Kidney capillary endothelial cell (primary cell): ENCODE results near the gene ASB10.

Source experiments
- DNase-seq: peaks from one replicate; pipeline ENCODE4 v3.0.0-alpha.2; 2018; ENCODE audit warnings: low spot score

ASB10 gene, protein sequence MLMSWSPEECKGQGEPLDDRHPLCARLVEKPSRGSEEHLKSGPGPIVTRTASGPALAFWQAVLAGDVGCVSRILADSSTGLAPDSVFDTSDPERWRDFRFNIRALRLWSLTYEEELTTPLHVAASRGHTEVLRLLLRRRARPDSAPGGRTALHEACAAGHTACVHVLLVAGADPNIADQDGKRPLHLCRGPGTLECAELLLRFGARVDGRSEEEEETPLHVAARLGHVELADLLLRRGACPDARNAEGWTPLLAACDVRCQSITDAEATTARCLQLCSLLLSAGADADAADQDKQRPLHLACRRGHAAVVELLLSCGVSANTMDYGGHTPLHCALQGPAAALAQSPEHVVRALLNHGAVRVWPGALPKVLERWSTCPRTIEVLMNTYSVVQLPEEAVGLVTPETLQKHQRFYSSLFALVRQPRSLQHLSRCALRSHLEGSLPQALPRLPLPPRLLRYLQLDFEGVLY

DNA sequence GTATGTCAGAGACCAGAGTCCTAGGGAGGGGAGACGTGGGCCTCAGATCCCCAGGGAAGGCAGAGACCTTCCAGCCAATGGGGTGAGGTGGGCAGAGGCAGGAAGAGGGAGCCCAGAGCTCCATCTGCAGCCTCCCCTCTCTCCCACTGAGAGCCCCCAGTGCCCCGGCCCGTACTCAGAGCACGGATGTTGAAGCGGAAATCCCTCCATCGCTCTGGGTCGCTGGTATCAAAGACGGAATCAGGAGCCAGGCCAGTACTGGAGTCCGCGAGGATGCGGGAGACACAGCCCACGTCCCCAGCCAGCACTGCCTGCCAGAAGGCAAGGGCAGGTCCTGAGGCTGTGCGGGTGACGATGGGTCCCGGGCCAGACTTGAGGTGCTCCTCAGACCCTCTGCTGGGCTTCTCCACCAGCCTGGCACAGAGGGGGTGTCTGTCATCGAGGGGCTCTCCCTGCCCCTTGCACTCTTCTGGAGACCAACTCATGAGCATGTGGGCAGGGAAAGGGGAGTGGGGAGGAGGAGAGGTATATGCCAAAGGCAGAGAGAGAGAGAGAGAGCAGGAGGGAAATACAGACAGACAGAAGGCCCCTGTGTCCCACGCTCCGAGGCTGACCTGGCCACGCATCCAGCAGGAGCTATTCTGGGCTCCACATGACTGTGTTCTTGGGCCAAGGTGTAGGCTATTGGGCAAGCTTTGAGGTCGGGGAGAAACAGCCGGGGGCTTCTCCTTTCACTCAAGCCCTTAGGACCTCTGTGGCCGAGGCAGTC is at the start of gene ASB10:
TSS of gene ASB10 (minus strand) at position 611 of the 769 bp plus-strand sequence. CDS start at position 491, 120 bp downstream.
- DNase-seq, result no peak

DNA sequence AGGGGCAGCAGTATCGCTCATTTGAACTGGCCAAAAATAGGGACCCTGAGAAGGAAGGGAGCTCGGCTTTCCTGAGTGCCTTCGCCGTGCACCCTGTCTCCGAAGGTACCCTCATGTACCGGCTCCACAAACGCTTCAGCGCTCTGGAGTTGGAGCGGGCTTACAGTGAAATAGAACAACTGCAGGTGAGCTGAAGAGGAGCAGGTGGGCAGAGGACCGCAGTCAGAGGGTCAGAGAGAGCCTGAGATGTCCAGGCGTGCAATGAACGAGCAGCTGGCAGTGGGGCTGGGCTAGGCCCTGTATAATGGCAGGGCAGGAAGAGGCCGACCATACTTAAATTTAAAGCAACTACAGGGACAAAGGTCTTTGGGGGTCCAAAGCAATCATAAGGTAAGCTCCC is 49.4 kb upstream of the ASB10 start:
- DNase-seq, result no peak

DNA sequence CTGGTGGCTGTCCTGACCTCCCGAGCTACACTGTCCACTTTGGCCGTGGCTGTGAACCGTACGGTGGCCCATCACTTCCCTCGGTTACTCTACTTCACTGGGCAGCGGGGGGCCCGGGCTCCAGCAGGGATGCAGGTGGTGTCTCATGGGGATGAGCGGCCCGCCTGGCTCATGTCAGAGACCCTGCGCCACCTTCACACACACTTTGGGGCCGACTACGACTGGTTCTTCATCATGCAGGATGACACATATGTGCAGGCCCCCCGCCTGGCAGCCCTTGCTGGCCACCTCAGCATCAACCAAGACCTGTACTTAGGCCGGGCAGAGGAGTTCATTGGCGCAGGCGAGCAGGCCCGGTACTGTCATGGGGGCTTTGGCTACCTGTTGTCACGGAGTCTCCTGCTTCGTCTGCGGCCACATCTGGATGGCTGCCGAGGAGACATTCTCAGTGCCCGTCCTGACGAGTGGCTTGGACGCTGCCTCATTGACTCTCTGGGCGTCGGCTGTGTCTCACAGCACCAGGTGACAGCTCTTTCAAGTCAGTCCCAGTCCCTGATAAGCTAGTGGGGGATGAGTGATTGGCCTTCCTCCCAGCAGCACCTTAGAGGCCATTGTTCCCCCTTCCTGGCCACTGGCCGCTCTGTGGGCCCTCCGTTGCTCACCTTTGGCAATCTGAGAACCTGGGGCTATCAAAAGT is 48.2 kb upstream of the ASB10 start:
- DNase-seq, result no peak

DNA sequence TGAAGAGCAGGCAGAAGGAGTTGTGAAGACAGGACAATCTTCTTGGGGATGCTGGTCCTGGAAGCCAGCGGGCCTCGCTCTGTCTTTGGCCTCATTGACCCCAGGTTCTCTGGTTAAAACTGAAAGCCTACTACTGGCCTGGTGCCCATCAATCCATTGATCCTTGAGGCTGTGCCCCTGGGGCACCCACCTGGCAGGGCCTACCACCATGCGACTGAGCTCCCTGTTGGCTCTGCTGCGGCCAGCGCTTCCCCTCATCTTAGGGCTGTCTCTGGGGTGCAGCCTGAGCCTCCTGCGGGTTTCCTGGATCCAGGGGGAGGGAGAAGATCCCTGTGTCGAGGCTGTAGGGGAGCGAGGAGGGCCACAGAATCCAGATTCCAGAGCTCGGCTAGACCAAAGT is 46.8 kb upstream of the ASB10 start:
- DNase-seq, result no peak

DNA sequence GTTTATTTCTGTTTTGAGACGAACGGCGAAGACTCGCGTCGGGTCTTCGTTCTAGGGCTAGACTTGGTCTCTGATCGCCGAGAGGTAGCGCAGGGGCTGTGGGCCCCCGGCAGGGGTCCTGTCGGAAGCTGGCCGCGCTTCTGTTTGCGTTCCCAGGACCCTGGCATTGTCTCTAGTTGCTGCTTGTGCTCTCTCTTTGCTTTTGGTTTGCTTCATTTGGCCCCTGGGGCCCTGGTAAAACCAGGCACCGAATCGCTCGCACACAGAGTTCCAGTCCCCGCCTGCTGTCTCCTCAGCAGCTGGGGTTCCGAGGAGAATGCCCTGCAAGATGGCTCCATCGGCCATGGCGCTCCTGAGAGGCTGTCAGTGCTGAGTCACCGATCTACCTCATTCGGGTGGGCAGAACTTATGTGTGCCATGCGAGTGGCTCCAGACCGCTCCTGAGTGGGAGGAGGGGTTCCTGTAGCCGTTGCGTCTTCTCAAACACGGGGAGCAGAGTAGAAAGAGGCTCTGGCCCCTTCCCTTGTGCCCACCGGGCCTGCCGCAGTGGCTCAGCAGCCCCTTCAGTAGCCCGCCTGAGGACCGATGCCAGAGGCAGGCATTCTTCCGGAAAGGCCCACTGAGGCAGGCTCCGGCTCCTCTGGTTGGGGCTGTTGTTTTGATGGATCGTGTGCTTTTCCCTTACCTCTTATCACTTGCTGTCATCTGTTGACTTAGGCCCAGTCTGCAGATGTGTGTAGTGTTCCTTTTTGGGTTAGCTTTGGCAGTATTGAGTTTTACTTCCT is 46.1 kb upstream of the ASB10 start:
- peak; percentile 81 for DNase-seq

DNA sequence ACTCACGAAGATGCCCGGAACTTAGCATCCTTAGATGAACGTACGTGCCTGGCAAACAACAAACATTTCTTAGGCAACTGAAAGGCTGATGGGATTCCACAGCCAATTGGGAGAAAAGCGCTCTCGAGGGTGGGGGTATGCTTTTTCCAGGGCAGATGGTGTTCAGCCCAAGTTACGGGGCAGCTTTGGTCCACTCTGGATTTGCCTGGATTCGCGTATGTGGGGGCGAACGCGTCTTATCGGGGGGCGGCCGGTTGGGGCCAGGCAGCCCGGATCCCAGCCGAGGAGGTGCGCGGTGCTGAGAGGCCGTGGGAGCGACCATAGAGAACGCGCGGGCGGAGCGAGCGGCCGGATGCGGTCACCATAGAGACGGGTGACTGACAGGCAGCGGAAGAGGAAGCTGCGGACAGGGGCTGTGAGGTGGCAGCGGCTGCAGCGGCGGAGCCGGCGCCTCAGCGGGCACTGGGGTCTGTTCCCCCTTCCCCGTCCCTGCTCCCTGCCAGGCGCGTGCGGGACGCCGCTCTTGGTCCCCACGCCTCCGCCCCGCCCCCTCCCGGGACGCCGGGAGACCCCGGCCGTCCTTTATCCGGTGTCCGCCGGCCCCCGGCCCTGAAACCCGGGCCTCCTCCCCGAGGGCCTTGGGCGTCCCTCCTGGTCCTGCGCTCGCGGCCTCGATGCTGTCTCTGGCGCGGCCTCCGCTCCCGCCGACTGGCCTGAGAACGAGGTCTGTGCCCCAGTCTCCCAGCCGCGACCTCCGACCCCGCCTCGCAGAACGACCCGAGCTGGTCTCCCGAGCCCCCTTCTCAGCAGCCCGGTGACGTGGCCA is 45.3 kb upstream of the ASB10 start, which contains the start of gene CHPF2:
TSS of gene CHPF2 (plus strand) at position 393 of the 826 bp plus-strand sequence. CDS start 1,529 bp downstream, outside the sequence.
- peak; percentile 83 for DNase-seq

DNA sequence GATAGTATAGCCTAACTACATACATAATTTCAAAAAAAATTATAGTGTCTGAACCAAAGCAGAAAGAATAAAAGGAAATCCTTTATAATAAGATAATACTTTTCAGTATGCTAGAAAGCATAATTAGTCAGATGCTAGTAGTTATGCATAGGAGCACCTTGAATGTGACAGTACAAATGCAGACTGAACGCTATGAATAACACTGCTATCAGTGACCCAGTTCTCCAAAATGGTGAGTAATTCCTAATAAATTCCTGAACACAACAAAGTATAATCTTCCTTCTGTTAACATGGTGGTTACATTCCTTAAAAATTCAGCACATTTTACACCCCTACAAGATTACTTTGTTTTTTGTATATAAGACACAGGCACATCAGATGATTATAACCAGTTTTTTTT is 44.0 kb upstream of the ASB10 start:
- DNase-seq, result no peak

DNA sequence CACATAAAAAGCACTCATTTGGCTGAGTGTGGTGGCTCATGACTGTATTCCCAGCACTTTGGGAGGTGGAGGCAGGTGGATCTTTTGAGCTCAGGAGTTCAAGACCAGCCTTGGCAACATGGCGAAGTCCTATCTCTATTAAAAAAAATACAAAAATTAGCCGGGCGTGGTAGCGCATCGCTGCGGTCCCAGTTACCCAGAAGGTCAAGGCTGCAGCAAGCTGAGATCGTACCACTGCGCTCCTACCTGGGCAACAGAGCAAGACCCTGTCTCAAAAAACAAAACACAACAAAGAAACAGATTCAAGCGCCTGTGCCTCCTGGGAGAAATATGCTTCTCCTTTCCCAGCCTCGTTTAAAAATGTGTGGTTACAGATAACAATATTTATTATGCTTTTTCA is 42.2 kb upstream of the ASB10 start:
- DNase-seq, result no peak

DNA sequence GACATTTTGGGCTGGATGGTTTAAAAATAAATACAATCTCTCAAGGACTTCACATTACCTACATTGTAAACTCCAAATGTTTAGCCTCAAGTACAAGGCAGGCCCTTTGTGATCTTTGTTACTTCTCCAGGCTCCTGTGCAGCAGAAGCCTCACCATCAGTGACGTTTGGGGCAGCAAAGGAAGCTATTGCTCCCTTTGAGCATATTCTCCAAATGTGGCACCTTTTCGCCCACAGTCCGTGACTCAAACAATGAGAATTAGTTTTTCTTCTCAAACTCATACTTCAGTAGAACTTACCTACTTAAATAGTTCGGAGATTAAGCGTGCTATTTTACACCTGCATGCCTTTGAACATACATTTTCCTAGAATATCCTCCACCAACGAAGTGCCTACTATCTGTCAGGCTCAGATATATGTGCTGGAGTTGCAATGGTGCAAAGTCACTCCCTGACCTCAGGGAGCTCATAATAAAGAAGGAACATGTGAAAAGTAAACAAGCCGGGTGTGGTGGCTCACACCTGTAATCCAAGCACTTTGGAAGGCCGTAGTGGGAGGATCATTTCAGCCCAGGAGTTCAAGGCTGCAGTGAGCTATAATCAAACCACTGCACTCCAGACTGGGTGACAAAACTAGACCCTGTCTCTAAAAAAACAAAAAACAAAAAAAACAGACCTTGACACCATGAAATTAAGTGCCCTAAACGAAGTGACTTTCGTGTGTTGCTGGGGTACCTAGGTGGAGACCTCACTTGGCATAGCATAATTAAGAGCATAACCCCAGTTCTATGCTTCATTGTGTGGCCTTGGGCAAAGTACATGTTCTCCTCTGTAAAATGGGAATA is 41.2 kb upstream of the ASB10 start:
- no peak for DNase-seq

DNA sequence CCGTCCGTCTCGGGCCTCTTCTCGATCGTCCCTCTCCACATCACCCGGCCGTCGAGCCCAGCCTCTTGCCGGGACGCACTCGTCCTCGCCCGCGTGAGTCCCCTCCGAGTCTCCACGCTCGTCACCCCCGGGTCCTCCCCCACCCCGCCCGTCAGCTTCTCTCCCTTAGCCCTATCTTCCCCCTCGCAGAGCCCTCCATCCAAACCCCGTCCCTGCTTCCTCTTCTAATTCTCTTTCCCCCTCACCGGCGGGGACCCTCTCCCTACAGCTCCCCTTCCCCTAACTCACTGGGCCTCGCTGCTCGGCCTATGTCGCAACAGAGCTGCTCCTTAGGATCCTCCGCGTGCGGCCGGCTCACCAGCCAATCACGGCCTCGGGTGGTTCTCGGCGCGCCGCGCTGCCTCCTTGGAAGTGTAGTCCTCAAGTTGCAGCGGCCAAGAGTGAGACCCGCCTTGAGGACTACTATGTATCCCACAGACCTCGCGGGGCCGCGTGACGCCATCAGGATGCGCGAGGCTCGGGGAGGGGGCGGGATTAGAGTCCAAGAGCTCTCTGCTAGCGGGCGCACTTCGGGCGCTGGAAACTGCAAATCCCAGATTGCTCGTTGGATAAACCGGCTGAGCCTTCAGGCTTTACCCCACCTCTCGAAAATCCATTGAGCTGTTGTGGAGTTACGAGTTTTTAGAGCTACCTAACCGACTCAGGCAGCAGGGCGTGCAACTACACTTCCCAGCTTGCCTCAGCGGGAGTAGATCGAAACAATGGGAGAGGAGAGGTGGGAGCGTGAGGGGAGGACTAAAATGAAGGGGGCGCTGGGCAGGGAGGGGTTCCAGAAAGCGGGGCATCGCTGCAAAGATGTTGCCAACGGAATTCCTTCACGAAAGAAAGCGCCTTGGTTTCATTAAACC is 40.1 kb upstream of the ASB10 start, which contains the start of gene ABCF2:
TSS of gene ABCF2 (minus strand) at position 331 of the 908 bp plus-strand sequence. CDS start 747 bp downstream, outside the sequence.
- peak; percentile 95 for DNase-seq

DNA sequence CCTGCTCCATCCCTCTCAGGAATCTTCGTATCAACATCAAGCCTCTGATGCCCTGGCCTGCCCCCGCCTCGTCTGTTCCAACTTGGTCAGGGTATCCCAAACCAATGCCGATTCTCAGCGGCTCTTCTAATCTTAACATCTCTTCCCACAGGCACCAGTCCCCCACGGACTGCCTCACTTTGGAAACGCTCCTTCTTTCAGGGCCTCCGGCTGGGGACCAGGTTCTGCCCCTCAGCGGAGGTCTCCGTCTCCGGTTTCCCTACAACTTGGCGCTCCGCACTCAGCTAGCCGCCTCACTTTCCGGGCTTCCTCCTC is 39.5 kb upstream of the ASB10 start:
- DNase-seq, result no peak

DNA sequence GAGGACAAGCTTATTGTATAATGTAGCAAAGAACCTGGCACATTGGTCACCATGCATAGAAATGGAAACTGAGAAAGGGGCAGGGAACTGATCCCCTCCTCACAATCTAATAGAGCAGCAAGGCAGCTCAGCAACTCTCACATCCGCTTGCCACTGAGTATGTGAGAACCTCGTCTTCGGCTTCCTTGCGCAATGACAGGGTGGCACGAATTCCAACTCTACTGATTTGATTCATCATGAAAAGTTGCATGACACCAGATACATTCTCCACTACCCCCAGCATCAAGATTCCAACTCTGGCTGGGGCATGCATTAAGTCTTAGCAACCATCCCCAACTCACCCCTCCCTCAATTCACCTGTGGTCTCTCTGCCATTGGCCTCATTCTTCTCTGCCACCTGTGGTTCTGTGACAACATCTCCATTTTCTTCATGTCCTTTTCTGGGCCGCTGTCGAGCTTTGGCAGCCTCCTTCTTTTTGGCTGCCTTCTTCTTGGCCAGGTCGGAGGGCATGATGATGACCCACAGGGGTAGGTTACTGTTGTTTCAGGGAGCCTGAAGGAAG is 39.0 kb upstream of the ASB10 start:
- no peak for DNase-seq

DNA sequence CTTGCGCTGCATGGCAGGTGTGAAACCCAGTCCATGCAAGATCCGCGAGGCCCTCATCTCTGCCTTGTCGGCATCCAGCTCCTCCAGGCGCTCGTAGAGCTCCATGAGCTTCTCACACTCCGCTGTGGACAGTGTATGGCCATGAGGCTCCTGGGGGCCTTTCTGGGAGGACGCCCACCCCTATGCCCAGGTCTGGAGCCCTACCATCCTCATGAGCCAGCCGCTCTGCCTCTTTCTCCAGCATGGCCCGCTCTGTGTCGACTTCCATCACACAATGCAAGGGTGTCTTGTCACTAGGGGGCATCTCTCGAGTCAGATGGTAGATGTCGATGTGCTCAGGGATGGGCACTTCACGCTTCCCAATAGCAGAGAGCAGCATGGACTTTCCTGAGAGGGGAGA is 36.7 kb upstream of the ASB10 start:
- DNase-seq, result no peak

DNA sequence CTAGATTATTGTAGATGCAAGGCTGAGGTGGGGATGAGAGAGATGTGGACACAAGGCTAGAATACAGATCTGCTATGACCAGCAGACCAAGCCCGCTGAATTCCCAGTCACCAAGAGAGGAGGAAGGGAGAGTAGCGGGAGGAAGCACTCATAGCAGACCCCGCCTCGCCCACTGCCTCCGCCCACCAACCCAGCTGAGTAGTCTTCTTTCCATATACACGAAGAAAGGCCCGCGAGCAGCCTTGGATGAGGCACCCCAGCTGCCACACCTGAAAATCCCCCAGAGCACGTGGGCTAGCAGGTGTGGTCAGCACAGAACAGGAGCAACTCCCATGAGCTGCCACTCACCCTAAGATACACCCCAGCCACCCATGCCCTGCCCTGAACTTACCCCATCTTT is 31.1 kb upstream of the ASB10 start:
- no peak for DNase-seq

DNA sequence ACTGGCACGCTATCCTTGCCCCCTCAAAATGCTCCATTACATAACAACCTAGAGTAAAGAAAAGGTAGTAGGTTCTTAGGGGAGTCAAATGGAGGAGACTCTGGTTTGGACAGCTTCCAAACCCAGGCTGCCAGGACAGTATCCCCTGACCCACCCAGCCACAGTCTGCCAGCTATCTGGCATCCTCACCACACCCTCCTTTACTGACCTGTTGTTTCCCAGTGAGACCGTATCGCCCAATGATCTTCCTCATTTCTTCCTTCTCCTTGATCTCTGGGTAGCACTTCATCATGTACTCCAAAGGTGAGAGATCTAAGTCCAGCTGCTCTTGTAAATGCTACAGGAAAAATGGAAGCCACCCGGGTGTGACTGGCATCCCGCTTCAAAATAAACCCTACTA is 28.3 kb upstream of the ASB10 start:
- DNase-seq, result no peak

DNA sequence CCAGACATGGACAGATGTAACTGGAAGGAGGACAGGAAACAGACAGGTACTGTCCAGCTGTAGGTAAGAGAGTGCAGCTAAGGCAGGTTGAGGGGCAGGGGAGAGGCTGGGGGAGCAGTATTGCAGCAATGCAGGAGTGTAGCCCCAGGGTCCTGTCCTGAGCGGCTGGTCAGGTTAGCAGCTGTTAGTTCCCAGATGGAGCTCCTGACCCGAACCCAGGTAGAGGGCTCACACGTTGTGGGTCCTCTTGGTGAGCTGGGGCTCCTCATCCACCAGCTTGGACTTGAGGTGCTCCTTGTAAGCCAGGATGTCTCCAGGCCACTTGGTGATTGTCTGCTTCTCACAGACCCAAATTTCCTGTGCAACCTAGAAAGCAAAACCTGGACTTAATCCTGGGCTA is 26.8 kb upstream of the ASB10 start:
- no peak for DNase-seq

DNA sequence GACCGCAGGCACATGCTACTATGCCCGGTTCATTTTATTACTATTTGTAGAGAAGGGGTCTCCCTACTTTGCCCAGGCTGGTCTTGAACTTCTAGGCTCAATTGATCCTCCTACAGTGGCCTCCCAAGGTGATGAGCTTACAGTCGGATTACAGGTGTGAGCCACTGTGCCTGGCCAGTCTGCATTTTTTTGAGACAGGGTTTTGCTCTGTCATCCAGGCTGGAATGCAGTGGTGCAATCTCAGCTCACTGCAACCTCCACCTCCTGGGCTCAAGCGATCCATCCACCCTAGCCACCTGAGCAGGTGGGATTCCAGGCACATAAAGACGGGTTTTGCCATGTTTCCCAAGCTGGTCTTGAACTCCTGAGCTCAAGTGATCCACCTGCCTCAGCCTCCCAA is 25.6 kb upstream of the ASB10 start:
- no peak for DNase-seq

DNA sequence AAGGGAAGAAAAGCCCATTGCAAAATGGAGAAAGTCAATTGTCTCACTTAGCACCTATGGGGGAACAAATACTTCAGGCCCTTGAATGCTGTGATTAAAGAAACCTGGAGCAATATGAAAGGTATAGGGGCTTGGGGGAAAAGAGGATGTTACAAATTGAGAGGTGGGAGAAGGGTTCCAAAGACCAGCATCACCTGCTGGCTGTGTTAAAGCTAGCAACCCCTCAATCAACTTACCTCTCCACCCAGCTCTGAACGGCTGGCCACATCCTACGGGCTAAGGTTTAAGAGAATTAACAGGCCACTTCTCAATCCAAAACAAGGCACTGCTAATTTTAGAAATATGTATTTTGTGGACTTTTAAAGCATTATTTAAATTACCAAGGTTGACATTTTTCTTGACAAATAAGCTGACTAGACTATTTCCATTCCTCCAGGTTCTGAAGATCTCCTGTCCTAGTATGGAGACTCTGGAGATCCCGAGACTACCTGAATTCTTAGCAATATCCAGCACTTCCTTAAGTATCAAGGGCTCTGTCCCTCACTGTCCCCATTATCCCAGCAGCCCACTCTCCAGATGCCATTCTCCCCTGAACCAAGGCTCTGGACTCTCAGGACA is 24.2 kb upstream of the ASB10 start:
- no peak for DNase-seq
